ENCODE data around the gene RABAC1.
"Not testable (repeated sequence)": the region's sequence is repeated elsewhere in the genome, so short reads cannot be mapped to it uniquely, and the experiment has no call there.

The RABAC1 gene, protein sequence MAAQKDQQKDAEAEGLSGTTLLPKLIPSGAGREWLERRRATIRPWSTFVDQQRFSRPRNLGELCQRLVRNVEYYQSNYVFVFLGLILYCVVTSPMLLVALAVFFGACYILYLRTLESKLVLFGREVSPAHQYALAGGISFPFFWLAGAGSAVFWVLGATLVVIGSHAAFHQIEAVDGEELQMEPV

DNA sequence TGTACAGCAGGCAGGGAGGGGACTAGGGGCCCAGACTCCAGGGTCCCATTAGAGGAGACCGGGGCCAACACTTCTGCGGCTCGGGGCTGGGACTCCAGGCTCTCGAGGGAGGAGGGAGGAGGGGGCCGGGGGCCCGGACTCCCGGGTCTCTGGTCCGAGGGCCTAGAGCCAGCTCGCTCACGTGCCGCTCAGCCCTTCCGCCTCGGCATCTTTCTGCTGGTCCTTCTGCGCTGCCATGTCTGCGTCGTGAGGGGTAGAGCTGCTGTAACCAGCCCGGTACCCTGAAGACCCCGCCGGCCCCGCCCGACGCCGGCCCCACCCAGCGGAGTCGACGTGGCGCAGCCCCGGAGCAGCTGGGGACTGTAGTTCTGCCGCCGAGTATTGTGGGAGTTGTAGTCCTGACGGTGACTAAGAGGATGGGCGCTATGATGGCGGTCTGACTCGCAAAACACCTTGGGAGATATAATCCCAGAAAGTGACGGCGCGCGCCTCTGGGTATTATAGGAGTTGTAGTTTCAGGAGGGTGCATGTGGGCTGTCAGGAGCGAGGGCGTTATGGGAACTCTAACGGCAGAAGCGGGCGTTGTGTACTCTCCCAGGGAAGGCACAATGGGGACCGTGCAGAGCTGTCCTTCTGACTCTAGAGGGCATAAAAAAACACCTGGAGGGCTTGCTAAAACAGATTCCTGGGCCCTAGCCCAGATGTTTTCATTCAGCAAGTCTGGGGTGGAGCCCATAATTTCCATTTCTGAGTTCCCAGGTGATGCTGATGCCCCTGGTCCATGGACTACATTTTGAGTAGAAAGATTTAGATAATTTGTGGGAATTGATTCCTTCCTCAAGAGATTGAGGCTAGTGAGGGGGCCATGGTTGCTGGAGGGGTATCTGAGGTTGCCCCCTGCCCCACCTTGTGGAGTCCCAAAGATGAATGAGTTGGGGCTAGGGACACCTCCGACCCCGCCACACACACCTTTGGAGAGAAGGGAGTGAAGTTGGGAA, at the start of gene RABAC1:
Gene RABAC1, minus strand, starts transcription at position 266 of the 998 bp plus-strand sequence. Its CDS starts 29 bp downstream, at position 237.
- DNase-seq (ENCODE audit: low read depth) = peak; percentile 85

DNA sequence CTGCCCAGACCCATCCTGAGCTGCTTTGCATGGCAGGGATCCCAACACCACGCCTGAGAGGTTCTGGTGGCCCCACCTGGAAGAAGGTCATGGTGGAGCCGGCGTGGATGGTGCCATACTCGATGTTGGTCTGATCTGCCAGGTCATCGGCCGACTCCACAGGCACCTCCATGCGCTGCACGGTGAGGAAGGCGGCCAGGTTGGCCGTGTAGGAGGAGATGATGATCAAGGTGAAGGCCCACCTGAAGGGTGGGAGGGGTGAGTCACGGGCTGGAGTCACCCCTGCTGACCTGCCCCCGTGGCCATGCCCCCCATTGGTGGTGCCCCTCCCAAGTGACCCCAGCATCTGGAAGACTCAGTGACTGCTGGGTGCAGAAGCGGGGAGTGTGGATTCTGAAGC, 47.4 kb upstream of the RABAC1 start:
- no peak for DNase-seq (ENCODE audit: low read depth)

DNA sequence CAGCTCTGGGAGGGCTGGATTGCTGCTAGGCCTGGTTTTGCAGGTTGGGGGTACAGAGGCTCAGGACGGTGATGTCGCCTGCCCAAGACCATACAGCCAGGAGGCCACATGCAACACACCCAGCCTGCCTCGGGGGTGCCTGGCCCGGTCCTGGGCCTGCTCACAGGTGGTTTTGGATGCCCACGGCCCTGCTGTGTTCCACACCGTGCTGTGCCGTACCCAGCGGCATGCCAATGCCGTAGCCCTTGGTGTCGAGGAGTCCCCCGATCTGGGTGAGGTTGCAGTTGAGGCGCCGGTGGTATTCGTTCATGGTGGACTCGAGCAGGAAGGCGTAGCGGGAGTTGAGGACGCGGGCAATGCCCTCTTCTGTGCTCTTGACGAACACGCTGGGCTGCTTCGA, 46.4 kb upstream of the RABAC1 start:
- DNase-seq (ENCODE audit: low read depth) = no peak

DNA sequence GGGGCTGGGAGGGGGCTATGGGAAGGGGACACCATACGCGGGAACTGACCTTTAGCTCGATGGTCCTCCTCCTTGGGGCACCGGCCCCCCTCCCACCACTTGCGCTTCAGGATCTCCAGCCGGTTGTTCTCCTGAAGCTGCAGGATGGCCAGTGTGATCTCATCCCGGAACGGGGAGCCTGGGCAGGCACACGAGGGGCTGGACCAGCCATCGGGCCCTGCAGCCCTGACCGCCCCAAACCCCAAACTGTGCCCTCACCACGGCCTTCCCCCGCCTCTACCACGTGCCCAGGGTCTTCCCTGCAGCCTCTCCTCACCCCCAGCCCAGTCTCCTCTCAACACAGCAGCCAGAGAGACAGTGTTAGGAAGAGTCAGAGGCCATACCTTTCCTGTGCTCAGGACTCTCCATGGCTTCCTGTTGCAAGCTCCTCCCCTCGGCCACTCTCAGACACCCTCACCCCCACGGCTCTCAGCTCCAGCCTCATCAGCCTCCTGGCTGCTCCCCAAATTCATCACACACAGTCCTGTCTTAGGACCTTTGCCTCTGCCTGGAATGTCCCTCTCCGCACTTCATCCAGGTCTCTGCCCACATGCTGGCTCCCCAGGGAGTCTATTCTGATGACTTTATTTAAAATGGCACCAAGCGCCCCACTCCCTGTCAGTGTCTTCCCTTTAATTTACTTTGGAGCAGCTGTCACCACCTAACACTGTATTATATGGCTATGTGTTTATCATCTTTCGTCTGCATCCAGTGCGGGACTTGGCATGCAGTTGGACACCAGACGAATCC, 44.6 kb upstream of the RABAC1 start:
- DNase-seq (ENCODE audit: low read depth) = no peak

DNA sequence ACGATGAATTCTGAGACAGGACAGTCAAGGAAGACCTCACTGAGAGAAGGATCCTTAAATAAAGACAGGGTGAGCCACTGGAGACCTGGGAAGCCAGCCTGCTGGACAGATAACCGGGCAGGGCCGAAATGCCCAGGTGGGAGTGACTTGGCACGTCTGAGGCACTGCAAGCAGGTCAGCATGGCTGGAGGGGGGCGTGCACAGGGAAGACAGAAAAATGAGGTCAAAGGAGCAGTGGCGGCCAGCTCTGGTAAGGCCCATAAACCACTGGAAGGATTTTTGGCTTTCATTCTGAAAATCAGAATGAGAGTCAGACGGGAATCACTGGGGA, 40.7 kb upstream of the RABAC1 start:
- no peak for DNase-seq (ENCODE audit: low read depth)

DNA sequence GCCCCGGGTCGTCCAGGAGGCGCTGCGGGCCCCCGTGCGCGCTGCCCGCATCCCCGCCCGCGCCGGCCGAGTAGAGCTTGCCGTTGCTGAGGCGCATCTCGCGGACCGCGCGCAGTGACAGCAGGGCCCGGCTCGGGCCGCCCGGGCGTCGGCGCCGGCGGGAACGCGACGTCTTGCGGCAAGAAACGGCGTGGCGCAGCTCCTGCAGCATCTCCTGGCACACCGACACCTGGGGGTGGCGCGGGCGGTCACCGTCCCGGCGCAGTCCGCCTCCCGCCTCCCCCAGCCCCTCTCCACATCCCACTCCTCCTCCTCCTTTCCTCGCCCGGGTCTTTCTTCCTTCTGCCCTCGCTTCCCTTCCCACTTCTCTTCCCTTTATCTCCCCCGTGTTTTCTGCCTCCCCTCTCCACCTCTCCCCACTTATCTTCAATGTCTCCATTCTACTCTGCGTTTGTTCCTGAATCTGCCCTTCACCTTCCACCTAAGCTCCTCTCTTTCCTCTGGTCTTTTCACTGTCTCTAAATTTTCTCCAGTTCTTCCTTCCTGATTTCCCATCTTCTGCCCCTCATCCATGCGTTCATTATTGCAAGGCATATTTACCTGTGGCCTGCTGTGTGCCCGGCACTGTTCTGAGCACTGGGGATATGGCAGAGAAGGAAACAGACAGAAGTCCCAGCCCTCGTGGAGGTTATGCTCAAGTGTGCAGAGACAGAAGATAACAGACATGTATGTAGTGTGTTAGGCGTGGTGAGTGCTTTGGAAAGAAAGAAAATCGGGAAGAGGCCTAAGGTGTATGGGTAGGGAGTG, 40.2 kb upstream of the RABAC1 start:
- no peak for DNase-seq (ENCODE audit: low read depth)

DNA sequence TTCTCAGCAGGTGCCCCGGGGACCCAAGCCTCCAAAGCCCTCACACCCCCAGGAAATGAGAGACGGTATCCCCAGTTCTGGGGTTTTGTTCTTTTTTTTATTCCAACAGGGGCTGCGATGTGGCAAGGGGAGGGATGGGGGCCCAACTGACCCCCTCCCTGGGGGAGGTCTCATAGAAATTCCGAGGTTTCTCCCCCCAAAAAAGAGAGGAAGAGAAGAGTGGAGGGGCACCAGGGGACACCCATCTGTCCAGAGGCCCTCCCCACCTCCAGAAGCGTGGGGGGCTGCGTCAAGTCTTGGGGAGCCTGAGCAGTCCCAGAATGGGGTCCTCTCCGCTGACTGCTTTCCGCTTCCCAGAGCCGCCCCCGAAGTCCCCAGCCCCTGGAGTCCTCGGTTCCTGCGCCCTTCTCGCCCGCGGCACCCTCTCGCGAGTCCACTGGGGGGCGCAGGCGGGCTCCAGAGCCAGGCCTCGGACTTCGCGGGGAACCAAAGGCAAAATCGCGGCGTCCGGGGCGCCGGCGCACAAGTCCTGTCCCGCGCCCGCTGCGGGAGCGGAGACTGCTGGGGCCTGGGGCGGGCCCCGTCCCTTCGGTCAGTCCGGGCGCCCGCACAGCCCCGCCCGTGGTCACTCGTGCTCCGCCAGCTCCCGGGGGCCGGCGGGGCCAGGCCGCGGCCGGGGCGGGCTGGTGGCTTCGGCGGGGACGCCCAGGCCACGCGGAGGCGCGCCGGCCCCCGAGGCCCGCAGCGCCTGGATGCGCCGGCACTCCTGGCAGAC, 39.3 kb upstream of the RABAC1 start:
- DNase-seq (ENCODE audit: low read depth) = peak; percentile 26

DNA sequence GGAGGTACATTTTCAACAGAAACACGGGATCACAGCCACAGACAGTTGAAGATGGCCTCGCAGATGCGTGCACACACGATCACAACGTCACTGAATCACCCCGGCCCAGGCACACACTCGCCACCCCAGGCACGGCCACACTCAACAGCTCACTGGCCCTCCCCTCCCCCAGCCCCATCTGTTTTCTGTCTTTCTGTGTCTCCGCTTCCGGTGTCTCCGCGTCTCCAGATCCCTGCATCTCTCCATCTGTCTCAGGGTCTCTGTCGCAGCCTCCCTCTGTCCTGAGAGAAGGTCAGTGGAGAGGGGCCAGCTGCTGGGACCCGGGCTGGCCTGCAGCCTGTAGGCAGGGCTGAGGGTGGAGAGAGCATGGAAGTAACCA, 38.7 kb upstream of the RABAC1 start:
- no peak for DNase-seq (ENCODE audit: low read depth)

DNA sequence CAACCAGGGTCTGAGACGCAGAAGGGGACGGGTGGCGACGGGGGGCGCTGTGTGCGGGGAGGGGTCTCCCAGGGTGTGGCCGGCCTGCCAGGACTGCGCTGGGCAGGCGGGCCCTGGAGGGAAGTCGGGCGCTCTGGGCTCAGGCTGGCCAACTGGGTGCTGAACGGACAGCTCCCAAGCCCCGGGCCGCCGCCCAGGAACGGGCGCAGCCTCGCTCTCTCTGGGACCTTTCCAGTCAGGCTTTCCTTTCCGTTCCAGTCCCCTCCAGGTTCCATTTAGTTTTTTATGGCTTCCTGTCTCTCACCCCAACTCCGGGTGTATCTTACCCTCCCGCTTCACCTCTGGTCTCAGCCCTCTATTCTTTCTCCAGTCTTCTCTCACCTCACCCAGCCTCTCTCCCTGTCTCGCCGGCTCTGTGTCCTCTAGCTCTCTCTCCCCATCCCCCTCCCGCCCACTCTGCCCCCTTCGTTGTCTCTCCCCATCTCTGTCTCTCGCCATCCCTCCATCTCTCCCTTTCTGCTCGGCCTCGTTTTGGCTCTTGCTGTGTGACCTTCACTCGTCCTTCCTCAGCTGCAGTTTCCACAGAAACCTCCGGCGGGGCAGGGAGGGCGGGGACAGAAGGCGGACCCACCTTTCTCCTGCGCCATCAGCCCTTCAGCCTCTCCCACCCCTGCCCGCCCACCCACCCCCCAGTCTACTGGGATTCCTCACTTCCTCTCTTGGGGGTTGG, 38.2 kb upstream of the RABAC1 start:
- DNase-seq (ENCODE audit: low read depth) = no peak

DNA sequence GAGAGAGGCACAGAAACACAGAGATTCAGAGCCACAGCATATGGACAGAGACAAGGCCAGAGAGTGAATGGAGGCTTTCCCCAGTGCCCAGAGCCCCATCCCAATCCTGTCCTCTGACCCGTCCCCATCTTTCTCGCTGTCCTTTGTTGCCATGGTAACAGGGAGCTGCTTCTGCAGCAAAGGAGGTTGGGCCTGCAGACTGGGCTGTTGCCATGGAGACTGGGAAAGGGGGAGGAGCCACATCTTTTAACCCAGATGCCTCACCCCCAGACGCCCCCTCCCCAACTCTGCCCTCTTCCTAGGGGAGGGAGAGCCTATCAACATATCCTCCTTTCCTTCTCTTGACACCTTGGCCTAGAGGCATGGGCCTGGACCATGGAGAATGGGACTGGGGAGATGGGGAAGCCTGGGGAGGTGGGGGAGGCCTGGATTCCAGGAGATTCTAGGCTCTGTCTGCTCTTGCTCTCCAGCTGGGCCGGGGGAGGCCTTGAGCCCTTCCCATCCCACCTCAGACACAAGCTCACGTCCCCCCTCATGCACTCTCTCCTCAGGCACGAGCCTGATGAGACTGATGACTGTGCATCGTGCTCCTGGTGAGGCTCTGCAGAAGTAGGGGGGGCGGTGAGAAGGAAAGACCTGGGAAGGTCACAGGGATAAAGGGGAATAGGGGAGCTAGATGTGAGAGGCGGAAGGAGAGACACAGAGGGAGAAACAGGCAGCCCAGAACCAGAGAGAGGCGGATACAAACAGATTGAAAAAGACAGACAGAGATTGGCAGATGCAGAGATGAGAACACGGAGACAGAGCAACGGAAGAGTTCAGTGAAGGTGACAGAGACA, 37.1 kb upstream of the RABAC1 start:
- no peak for DNase-seq (ENCODE audit: low read depth)

DNA sequence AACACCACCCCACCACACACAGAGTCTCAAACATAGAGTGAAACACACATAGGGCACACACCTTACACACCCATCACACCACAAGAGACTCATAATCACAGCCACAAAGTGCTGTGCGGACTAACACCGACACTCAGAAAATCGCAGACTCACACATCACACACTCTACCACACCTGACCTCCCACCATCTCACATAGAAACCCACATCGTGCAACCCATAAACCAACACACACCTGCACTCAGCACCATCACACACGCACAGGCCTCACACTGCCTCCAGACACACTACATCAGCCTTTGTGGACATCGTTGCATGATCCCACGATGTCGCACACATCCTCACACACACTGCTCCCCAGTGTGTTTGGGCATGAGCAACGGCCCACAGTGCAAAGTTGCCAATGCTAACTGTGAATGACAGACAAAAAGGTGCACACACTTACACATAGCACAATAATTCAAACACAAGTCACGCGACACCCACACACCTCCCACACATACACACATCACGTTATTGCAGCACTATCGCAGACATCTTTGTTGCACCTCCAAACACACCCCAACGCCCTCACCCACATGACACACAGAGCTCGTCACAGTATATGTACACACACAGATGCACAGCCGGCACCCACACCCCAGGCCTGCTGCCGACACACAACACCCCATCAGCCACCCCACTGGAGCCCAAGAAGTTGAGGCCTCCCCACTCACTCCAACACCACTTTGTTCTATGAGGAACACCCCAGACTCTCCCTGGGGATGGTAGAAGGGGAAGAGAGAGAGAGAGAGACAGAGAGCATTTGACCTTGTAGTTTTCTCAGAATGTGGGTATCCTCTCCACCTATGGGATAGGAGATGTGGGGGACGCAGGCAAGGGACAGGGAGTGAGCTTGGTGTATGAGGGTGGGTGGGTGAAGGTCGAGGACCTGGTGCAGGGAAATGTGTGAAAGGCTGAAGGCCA, 36.2 kb upstream of the RABAC1 start:
- no peak for DNase-seq (ENCODE audit: low read depth)

DNA sequence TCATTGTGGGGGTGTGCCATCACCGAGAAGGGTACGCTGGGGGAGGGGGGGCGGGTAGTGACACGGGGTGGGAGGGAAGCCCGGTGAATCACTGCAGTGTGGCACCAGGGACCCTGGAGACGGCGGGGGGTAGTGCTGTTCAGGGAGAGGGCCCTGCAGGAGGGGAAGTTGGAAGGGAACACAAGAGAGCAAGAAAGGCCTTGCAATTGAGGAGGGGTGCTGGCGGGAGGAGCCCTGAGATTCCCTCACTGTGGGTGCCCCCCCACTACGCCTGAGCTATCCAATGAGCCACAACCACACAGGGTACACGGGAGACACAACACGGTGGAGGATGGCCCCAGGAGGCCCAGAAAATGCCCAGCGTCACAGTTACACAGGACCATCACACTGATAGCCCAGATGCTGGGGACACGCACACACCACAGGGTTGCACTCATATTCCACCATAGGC, 35.4 kb upstream of the RABAC1 start:
- no peak for DNase-seq (ENCODE audit: low read depth)

DNA sequence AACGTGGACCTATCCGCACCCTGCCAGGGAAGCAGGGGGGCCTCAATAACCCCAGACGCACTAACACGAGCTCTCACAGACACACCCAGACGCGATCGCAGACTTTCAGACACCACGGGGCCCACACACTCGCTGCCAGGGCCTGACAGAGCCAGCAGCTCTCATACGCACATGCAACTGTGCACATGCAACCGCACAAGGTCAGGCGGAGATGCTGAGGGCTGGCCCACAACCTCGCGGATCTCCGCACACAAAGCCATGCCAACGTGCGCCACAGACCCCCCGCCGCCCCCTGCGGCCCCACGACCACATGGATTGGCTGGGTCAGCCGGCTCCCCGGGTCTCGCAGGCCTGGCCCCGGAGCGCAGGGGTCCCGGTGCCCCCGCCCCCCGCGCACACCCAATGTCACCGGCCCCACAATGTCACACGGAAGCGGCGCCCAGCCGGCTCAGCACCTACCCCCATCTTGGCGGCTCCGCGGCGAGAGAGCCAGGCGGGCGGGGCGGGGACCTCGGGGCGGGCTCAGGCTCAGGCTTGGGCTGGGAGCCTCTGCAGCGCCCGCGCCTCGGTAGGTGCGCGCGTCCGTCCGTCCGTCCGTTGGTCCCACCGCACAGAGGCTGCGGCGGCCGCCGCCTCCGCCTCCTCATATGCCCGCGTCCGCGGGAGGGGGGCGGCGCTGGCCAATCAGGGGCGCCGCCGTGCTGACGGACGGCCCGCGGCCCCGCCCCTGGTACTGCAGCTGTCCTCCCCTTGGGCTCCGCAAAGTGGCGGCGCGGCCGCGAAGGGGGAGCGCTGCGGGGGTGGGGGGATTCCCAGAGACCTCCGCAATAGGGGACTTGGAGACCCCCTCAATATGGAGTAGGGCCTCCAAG, 34.7 kb upstream of the RABAC1 start, which contains the start of gene ATP1A3:
Gene ATP1A3, minus strand, starts transcription at position 619 of the 872 bp plus-strand sequence. Its CDS starts 154 bp downstream, at position 465.
- peak; percentile 53 for DNase-seq (ENCODE audit: low read depth)

DNA sequence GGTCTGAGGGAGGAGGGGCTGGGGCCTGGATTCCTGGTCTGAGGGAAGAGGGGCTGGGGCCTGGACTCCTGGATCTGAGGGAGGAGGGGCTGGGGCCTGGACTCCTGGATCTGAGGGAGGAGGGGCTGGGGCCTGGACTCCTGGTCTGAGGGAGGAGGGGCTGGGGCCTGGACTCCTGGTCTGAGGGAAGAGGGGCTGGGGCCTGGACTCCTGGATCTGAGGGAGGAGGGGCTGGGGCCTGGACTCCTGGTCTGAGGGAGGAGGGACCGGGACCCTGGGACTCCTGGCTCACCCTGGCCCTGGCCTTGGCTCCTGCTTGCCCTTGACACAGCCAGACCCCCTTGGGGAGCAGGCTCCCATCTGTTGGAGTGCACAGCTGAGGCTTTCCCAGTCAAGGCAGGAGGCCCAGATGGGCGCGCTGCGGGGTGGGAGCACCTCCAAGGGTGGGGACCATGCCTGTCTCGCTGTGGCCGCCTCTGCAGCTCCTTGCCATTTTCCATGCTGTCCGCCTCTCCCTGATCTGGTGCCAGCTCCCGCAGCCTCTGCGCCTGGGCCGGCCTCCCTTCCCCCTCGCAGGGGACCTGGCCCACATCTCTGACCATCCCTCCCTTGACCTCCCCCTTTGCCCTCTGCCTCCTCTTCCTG, 32.9 kb upstream of the RABAC1 start:
- DNase-seq (ENCODE audit: low read depth) = not testable (repeated sequence)

DNA sequence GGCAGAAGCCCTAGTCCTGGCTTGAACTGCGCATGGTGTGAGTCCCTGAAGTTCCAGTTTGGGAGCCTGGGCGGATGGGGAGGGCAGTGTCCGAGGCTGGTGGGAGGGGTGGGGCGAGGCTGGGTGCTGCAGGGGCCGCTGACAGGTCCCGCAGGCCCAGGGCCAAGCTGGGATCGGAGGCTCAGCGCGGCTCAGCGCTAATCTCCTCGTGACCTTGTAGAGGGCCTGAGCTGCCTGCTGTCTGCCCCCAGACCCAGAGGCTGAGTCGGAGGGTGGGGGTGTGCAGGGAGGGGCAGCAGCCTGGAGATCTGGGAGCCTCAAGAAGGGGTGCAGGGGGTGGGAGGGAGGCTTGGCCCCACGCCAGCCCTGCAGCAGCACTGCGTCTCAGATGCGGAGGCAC, 31.9 kb upstream of the RABAC1 start:
- DNase-seq (ENCODE audit: low read depth) = no peak

DNA sequence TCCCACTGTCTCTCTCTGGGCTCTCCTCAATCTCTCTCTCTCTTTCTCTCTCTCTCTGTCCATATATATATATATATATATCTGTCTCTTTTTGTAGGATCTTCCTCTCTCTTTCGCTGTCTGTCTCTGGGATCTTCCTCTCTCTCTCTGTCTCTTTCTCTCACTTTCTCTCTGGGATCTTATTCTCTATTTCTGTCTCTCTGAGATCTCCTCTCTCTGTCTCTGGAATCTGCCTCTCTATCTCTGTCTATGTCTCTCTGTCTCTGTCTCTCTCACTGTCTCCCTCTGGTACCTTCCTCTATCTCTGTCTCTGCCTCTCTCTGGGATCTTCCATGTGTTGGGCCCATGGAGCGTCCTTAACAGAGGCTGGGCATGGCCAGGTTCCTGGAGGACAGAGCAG, 31.5 kb upstream of the RABAC1 start:
- no peak for DNase-seq (ENCODE audit: low read depth)

DNA sequence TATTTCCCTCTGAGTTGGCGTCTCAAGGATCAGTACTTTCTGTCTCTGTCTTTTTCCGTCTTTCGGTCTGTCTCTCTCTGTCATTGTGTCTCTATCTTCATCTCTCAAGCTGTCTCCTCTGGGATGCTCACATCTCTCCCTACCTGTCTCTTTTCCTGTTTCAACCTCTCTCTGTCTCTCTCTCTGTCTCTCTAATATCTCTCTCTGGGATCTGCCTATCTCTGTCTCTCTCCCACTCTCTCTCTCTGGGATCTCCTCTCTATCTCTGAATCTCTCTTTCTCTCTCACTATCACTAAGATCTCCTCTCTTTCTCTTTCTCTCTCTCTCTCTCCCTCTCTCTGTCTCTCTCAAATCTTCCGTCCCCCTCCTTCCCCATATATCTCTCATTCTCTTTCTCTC, 30.9 kb upstream of the RABAC1 start:
- no peak for DNase-seq (ENCODE audit: low read depth)

All from activated T-cell treated with anti-CD3 and anti-CD28 coated beads for 24 hours (primary cell).